Naive thymus-derived CD4-positive, alpha-beta T cell (primary cell): Measurements from ENCODE around the gene PITPNM1. TPM values are rescaled to one million over a fixed set of nuclear protein-coding genes. Genes with fewer than 3 reads are reported as not detected.
"Not testable (repeated sequence)": the region's sequence is repeated elsewhere in the genome, so short reads cannot be mapped to it uniquely, and the experiment has no call there.

Experiments used
- ATAC-seq: fragments of 150-1000 bp; cut with Tn5 transposase; 2 replicates; pipeline ENCODE4 v1.10.0; 2021; ENCODE audit warnings: mild to moderate bottlenecking, moderate library complexity
- CTCF ChIA-PET: fragments of 350-600 bp; sonication (Branson Sonifier 250); formaldehyde crosslinking; loops from one replicate; lab custom pipeline; 2021; ENCODE audit warnings: antibody characterized with exemption; lab: Charles Lee
- POLR2A ChIA-PET: fragments of 350-600 bp; sonication (Branson Sonifier 250); formaldehyde crosslinking; loops from one replicate; lab custom pipeline; 2021; ENCODE audit warnings: antibody characterized with exemption, inconsistent platforms; lab: Charles Lee
- DNase-seq, 9 donors: peaks; one replicate each; pipeline versions ENCODE4 v3.0.0 to v3.0.0-alpha.2; 2020 to 2022; ENCODE audit warnings: mixed read lengths in 1 of 9
- H3K27ac ChIP-seq: one replicate; pipeline ENCODE4 v1.7.0; 2013; ENCODE audit warnings: mild to moderate bottlenecking, low read depth, low read length, moderate library complexity
- H3K27me3 ChIP-seq, 2 donors: one replicate each; pipeline ENCODE4 v1.7.0; 2013; ENCODE audit warnings: low read length in 2 of 2, mild to moderate bottlenecking in 2 of 2, moderate library complexity in 2 of 2; ENCODE audit not compliant: control insufficient read depth in 2 of 2, insufficient read depth in 2 of 2
- H3K36me3 ChIP-seq, 3 experiments: 1 replicate in 2 of 3; 2 replicates in 1 of 3; pipeline ENCODE4 v1.7.0; 2013; ENCODE audit warnings: low read length in 3 of 3, mild to moderate bottlenecking in 3 of 3, moderate library complexity in 1 of 3; ENCODE audit not compliant: insufficient read depth in 3 of 3, control insufficient read depth in 2 of 3
- H3K4me1 ChIP-seq, 2 donors: one replicate each; pipeline ENCODE4 v1.7.0; 2013; ENCODE audit warnings: low read length in 2 of 2, mild to moderate bottlenecking in 2 of 2, moderate library complexity in 1 of 2; ENCODE audit not compliant: control insufficient read depth in 2 of 2, insufficient read depth in 2 of 2
- H3K4me3 ChIP-seq: 2 replicates; pipeline ENCODE4 v1.7.0; 2013; ENCODE audit warnings: mild to moderate bottlenecking, low read length
- H3K9me3 ChIP-seq, 3 experiments: 1 replicate in 2 of 3; 2 replicates in 1 of 3; pipeline ENCODE4 v1.7.0; 2013; ENCODE audit warnings: low read length in 3 of 3; ENCODE audit not compliant: control insufficient read depth in 2 of 3
- H3K27ac Mint-ChIP-seq, 9 donors: one replicate each; pipeline ENCODE4 v1.8.0; 2020 to 2022; ENCODE audit warnings: mixed read lengths in 9 of 9, mild to moderate bottlenecking in 8 of 9, moderate library complexity in 5 of 9, inconsistent platforms in 2 of 9
- H3K27me3 Mint-ChIP-seq, 5 donors: one replicate each; pipeline ENCODE4 v1.8.0; 2021 to 2022; ENCODE audit warnings: mixed read lengths in 5 of 5, mild to moderate bottlenecking in 1 of 5
- H3K36me3 Mint-ChIP-seq, 5 donors: one replicate each; pipeline ENCODE4 v1.8.0; 2020 to 2022; ENCODE audit warnings: mixed read lengths in 5 of 5, mild to moderate bottlenecking in 3 of 5, inconsistent platforms in 1 of 5
- H3K4me1 Mint-ChIP-seq, 7 donors: one replicate each; pipeline ENCODE4 v1.8.0; 2020 to 2022; ENCODE audit warnings: mixed read lengths in 7 of 7, mild to moderate bottlenecking in 3 of 7, inconsistent platforms in 1 of 7
- H3K4me3 Mint-ChIP-seq, 10 donors: one replicate each; pipeline ENCODE4 v1.8.0; 2020 to 2022; ENCODE audit warnings: mild to moderate bottlenecking in 10 of 10, mixed read lengths in 10 of 10, moderate library complexity in 6 of 10, inconsistent platforms in 2 of 10
- H3K9me3 Mint-ChIP-seq, 11 donors: one replicate each; pipeline ENCODE4 v1.8.0; 2020 to 2022; ENCODE audit warnings: mixed read lengths in 11 of 11, mild to moderate bottlenecking in 4 of 11, inconsistent platforms in 1 of 11, moderate library complexity in 1 of 11
- intact Hi-C, 2 donors: fragments of 100-400 bp; cut with micrococcal nuclease; formaldehyde crosslinking; loops; one replicate each; pipeline ENCODE4 v1.15.1; 2023
- polyA plus RNA-seq, 2 donors: library from polyadenylated mRNA; unstranded; fragments of 300-500 nt; fragmentation: Illumina TruSeq; gene quantifications; one replicate each; pipeline ENCODE4 v1.2.3, GENCODE V29; 2021
- total RNA-seq, 6 experiments: library from RNA in 5 of 6; stranded (reverse) in 5 of 6; gene quantifications; 1 replicate in 5 of 6; 2 replicates in 1 of 6; pipeline ENCODE4 v1.2.3 and lab custom pipeline; 2021 to 2026

The PITPNM1 gene
- total and polyA plus RNA-seq, 7 experiments from 2014 or later: 9.5 to 133 (median 92.4) TPM

DNA sequence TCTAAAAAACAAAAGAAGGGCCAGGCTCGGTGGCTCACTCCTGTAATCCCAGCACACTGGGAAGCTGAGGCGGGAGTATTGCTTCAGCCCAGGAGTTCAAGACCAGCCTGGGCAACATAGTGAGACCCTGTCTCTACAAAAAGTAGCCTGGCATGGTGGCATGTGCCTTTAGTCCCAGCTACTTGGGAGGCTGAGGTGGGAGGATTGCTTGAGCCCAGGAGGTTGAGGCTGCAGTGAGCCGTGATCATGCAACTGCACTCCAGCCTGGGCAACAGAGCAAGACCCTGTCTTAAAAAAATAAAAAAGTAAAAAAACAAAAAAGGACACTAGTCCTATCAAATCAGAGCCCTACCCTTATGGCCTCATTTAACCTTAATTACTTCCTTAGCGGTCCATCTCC is 6.4 kb upstream of the PITPNM1 start:
- ATAC-seq, H3K4me3 Mint-ChIP-seq, POLR2A ChIA-PET, H3K9me3 Mint-ChIP-seq, H3K36me3 Mint-ChIP-seq, H3K27ac Mint-ChIP-seq, H3K27me3 ChIP-seq, DNase-seq, H3K9me3 ChIP-seq, CTCF ChIA-PET, H3K36me3 ChIP-seq, intact Hi-C loops, H3K4me3 ChIP-seq, H3K27ac ChIP-seq: not testable (repeated sequence)
- H3K4me1 ChIP-seq: peaks cover 17 to 21% of the 10 kb centered on the region in 2 donors
- H3K27me3 Mint-ChIP-seq: peaks cover 0 to 32% (median 0%) of the 10 kb centered on the region in 5 donors
- H3K4me1 Mint-ChIP-seq: peaks cover 13 to 20% (median 14%) of the 10 kb centered on the region in 7 donors

DNA sequence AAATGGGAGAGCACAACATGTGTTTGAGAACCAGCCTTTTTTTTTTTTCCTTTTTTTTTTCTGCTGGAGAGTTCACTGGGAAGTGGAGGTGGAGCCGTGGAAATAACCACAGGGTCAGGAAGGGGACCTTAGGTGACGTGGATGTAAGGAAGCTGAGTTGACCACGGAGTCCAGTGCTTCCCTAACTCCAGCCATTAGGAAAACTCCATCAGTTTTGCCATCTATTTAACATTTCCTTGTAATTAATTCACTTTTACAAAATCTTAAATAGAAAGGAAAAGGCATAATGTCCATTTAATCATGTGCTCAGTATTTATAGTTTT is 4.8 kb upstream of the PITPNM1 start:
- DNase-seq: no peak
- Mint-ChIP-seq H3K4me3 (peak overlapping the region in 5 of 10 donors; percentile 16 to 95 (median 38)), H3K27ac (peak overlapping the region in 5 of 9 donors; percentile 3 to 98 (median 79)), H3K27me3 (peaks cover 0 to 28% (median 0%) of the 10 kb centered on the region in 5 donors), H3K4me1 (peaks cover 24 to 33% (median 26%) of the 10 kb centered on the region in 7 donors), H3K36me3 (peaks cover 0 to 10% (median 0%) of the 10 kb centered on the region in 5 donors), H3K9me3 (peaks cover 0 to 5% (median 0%) of the 10 kb centered on the region in 11 donors)
- Histone ChIP-seq H3K4me1 (peaks cover 31 to 33% of the 10 kb centered on the region in 2 donors), H3K4me3 (no peak overlapping the region), H3K27ac (no peak overlapping the region), H3K9me3 (no peaks in the 10 kb centered on the region), H3K36me3 (peaks cover 0 to 6% (median 0%) of the 10 kb centered on the region in 3 experiments), H3K27me3 (no peaks in the 10 kb centered on the region)
- intact Hi-C loops: no loop called here
- ChIA-PET POLR2A (no interaction called here), CTCF (interaction anchor here (0.6 kb wide), 1 partner anchor 11 kb away, joined by 3 read pairs; no protein-coding TSS in a partner anchor)
- no peak for ATAC-seq

DNA sequence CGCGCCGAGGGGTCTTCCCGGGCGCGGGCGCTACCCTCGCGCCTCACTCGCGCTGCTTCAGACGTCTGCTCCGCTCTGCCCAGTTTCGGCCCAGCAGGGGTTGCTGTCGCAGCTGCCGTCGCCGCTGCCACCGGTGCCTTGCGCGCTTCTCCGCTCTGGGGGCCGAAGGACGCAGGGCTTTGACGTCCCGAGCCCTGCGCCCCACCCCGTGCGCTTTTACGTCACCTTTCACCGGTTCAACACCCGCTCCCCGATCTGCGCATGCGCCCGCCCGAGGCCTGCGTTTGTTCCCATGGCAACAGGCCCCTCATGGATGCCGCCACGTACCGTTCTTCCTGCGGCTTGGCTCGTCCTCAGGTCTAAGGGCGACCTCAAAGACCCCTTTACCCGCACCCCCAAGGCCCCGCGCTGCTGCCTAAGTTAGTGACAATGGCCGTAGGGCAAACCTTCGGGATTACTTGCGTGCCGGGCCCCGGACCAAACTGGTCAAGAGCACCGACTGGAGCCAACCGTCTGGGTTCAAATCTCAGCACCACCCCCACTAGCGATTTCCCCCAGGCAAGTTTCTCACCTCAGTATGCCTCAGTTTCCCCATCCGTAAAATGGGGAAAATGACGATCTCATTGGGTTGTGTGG is 3.4 kb upstream of the PITPNM1 start:
- peak overlapping the region; percentile 86 to 95 (median 90) for H3K4me3 Mint-ChIP-seq
- H3K4me3 ChIP-seq: peak overlapping the region; percentile 91
- H3K9me3 Mint-ChIP-seq: peaks cover 0 to 5% (median 0%) of the 10 kb centered on the region in 11 donors
- H3K9me3 ChIP-seq: no peaks in the 10 kb centered on the region
- ATAC-seq (peak; percentile 62), DNase-seq (peak; percentile 98 to 100 (median 99))
- H3K36me3 Mint-ChIP-seq: peaks cover 0 to 11% (median 0%) of the 10 kb centered on the region in 5 donors
- peaks cover 0 to 19% (median 0%) of the 10 kb centered on the region in 5 donors for H3K27me3 Mint-ChIP-seq
- no peaks in the 10 kb centered on the region for H3K27me3 ChIP-seq
- H3K27ac ChIP-seq: peak overlapping the region; percentile 96
- peaks cover 34 to 37% of the 10 kb centered on the region in 2 donors for H3K4me1 ChIP-seq
- peak overlapping the region; percentile 87 to 98 (median 96) for H3K27ac Mint-ChIP-seq
- H3K36me3 ChIP-seq: peaks cover 0 to 9% (median 0%) of the 10 kb centered on the region in 3 experiments
- POLR2A ChIA-PET: interaction anchor here (0.6 to 2.4 kb wide), 12 partner anchors 22 to 665 kb away, joined by 3 to 14 read pairs (median 4); partner anchors contain the start of genes AIP, POLD4, PPP1CA and RAD9A
- H3K4me1 Mint-ChIP-seq: peaks cover 26 to 39% (median 31%) of the 10 kb centered on the region in 7 donors
- CTCF ChIA-PET: interaction anchor here (1.0 to 1.1 kb wide), 2 partner anchors 89 to 120 kb away, joined by 3 to 4 read pairs; no protein-coding TSS in a partner anchor
- intact Hi-C loops: loop anchor here (1.0 to 5.0 kb wide), 18 partner anchors 39 to 1191 kb away; partner anchors contain the start of genes NDUFV1 (in 2 of the 2), RPS6KB2 (in 2 of the 2), ANKRD13D (in 1 of the 2) and CD248 (in 1 of the 2)

DNA sequence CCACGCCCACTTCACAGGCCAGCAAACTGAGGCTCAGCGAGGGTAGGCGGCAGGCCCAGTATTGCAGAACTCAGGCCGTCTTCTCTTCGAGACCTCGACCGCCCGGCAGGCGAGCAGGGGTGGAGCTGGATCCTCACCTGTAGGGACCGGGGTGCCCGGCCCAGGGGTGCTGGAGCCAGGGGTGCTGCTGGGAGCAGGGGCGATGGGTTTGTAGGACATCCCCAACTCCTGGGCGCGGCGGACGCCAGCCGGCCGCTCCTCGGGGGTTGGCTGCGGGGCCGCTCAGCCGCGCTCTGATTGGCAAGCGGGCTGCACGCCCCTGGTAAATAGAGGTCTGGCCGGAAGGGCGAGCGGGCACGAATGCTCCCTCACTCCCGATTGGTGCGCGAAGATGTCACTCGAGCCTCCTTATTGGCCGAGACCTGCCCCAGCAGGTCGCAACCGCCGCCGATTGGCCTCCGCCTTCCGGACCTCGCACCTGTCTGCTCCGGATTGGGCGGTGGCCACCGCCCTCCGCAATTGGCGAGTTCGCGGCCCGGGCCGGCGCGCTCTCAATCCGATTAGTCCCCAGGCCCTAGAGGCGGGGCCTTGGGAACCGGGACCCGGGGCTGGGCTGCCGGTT is 2.8 kb upstream of the PITPNM1 start, which contains the start of gene CDK2AP2:
Gene CDK2AP2, minus strand, starts transcription at position 299 of the 622 bp plus-strand sequence. Its CDS starts 80 bp downstream, at position 219.
- H3K27me3 Mint-ChIP-seq: peaks cover 0 to 18% (median 0%) of the 10 kb centered on the region in 5 donors
- H3K36me3 Mint-ChIP-seq: peaks cover 0 to 14% (median 0%) of the 10 kb centered on the region in 5 donors
- H3K36me3 ChIP-seq: peaks cover 0 to 9% (median 0%) of the 10 kb centered on the region in 3 experiments
- H3K27me3 ChIP-seq: no peaks in the 10 kb centered on the region
- peaks cover 26 to 45% (median 36%) of the 10 kb centered on the region in 7 donors for H3K4me1 Mint-ChIP-seq
- H3K4me3 Mint-ChIP-seq: peak within 1 kb of the TSS; percentile 89 to 95 (median 90)
- CTCF ChIA-PET: interaction anchor here (1.0 to 1.1 kb wide), 2 partner anchors 88 to 119 kb away, joined by 3 to 4 read pairs; no protein-coding TSS in a partner anchor
- intact Hi-C loops: loop anchor here (1.0 to 5.0 kb wide), 18 partner anchors 39 to 1191 kb away; partner anchors contain the start of genes NDUFV1 (in 2 of the 2), RPS6KB2 (in 2 of the 2), ANKRD13D (in 1 of the 2) and CD248 (in 1 of the 2)
- peak within 1 kb of the TSS; percentile 91 for H3K4me3 ChIP-seq
- peak within 1 kb of the TSS; percentile 87 to 98 (median 96) for H3K27ac Mint-ChIP-seq
- peaks cover 40 to 43% of the 10 kb centered on the region in 2 donors for H3K4me1 ChIP-seq
- DNase-seq: peak in 8 of 9 donors; percentile 89 to 97 (median 96)
- H3K9me3 ChIP-seq: no peaks in the 10 kb centered on the region
- peaks cover 0 to 5% (median 0%) of the 10 kb centered on the region in 11 donors for H3K9me3 Mint-ChIP-seq
- POLR2A ChIA-PET: interaction anchor here (0.6 to 2.4 kb wide), 14 partner anchors 22 to 664 kb away, joined by 3 to 14 read pairs (median 4); partner anchors contain the start of genes AIP, POLD4, PPP1CA and RAD9A
- peak within 1 kb of the TSS; percentile 96 for H3K27ac ChIP-seq
- ATAC-seq: peak; percentile 81

DNA sequence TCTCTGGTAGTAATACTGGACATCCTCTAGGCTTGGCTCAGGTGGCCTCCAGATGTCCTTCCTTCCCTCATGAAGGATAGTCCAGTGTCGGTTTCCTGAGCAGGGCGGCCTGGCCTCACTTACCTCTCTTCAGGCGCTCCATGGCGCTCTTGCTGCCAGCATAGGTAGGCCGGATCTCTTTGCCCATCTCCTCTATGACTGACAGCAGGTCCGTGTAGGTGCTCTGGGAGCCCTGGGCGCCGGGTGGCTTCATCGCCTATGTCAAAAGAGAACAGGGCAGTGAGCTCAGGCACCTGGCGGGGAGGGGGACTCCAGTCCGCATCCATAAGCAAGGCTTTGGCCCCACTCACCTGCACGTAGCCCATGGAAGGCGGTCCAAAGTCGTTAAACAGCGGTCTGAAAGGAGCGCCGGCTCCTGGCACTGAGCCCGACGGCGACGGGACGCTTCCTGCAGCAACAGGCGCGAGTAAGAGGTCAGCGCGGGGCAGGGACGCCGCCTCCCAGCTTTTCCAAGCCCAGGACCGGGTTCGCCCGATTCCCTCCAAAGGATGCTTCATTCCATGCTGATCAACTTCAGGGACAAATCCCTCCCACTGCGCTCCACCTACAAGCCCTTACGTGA is 2.2 kb upstream of the PITPNM1 start:
- Mint-ChIP-seq H3K27ac (peak overlapping the region; percentile 77 to 98 (median 96)), H3K4me3 (peak overlapping the region; percentile 89 to 95 (median 90)), H3K27me3 (peaks cover 0 to 12% (median 0%) of the 10 kb centered on the region in 5 donors), H3K36me3 (peaks cover 0 to 16% (median 0%) of the 10 kb centered on the region in 5 donors), H3K4me1 (peaks cover 26 to 49% (median 41%) of the 10 kb centered on the region in 7 donors), H3K9me3 (peaks cover 0 to 5% (median 0%) of the 10 kb centered on the region in 11 donors)
- ATAC-seq: no peak
- POLR2A ChIA-PET: interaction anchor here (0.6 to 2.4 kb wide), 14 partner anchors 21 to 299 kb away, joined by 3 to 14 read pairs (median 4); partner anchors contain the start of genes AIP, POLD4, PPP1CA and RAD9A
- peak in 5 of 9 donors; percentile 8 to 36 (median 20) for DNase-seq
- CTCF ChIA-PET: interaction anchor here (1.0 to 1.1 kb wide), 2 partner anchors 87 to 118 kb away, joined by 3 to 4 read pairs; no protein-coding TSS in a partner anchor
- no peaks in the 10 kb centered on the region for H3K27me3 ChIP-seq
- intact Hi-C loops: loop anchor here (5.0 kb wide), 4 partner anchors 240 to 1190 kb away; partner anchors contain the start of genes CD248 (in 1 of the 2), GRK2 (in 1 of the 2) and RBM14 (in 1 of the 2)
- H3K4me1 ChIP-seq: peaks cover 40 to 45% of the 10 kb centered on the region in 2 donors
- peak overlapping the region; percentile 96 for H3K27ac ChIP-seq
- H3K4me3 ChIP-seq: peak overlapping the region; percentile 91
- peaks cover 0 to 10% (median 0%) of the 10 kb centered on the region in 3 experiments for H3K36me3 ChIP-seq
- no peaks in the 10 kb centered on the region for H3K9me3 ChIP-seq
